WI38 (cell line): ENCODE data around the gene GALNTL6.

ENCODE experiments used
- H3K4me3 ChIP-seq: 2 replicates; pipeline ENCODE4 v1.5.1; 2011; ENCODE audit warnings: low read depth, mild to moderate bottlenecking, control low read depth, low read length
- TF ChIP-seq, protein P1 (sequence below): IDR thresholded peaks from 2 replicates; pipeline ENCODE4 v1.5.1; 2012; ENCODE audit warnings: low read depth, mild to moderate bottlenecking, control low read depth, low read length

Gene GALNTL6

DNA sequence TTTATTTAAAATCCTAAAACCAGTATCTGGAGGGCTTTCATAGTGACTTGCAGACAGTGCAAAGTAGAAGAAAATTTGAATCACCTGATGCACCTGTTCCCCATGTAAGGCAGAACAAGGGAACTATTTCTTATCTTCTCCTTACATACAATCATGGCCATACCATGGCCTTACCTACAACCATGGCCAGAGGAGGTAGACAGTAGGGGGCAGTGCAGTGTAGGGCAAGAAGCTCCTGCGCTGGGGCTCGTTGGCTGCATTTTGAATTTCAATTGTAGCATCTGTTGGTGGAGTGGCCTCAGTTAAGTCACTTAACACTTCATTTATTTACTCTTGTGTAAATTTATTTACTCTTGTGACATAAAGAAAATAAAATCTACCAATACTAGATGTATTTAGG lies 33.0 kb downstream of the GALNTL6 start:
- TF ChIP-seq, protein P1, sequence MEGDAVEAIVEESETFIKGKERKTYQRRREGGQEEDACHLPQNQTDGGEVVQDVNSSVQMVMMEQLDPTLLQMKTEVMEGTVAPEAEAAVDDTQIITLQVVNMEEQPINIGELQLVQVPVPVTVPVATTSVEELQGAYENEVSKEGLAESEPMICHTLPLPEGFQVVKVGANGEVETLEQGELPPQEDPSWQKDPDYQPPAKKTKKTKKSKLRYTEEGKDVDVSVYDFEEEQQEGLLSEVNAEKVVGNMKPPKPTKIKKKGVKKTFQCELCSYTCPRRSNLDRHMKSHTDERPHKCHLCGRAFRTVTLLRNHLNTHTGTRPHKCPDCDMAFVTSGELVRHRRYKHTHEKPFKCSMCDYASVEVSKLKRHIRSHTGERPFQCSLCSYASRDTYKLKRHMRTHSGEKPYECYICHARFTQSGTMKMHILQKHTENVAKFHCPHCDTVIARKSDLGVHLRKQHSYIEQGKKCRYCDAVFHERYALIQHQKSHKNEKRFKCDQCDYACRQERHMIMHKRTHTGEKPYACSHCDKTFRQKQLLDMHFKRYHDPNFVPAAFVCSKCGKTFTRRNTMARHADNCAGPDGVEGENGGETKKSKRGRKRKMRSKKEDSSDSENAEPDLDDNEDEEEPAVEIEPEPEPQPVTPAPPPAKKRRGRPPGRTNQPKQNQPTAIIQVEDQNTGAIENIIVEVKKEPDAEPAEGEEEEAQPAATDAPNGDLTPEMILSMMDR, result no peak
- no peak overlapping the region for H3K4me3 ChIP-seq

DNA sequence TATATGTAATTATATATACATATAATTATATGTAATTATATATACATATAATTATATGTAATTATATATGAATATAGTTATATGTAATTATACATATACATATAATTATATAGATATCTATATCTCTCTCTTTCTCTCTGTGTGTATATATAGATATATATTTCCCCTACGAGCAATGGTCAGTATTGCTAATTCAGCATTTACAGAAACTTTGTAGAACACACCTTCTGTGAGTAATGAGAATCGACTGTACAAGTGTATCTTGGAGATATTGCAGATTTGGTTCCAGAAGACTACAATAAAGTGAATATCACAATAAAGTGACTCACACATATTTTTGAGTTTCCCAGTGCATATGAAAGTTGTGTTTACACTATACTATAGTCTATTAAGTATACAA lies 33.7 kb downstream of the GALNTL6 start:
- TF ChIP-seq, protein P1, result no peak
- H3K4me3 ChIP-seq, result no peak overlapping the region

DNA sequence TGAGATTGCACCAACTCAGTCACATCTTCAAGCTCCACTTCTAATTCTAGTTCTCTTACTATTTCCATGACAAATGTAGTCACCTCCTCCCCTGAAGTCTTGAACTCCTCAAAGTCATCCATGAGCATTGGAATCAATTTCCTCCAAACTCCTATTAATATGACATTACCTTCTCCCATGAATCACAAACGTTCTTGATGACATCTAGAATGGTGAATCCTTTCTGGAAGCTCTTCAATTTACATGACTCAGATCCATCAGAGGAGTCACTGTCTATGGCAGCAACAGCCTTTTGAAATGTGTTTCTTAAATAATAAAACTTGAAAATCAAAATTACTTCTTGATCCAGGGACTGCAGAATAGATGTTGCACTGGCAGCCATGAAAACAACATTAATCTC lies 34.5 kb downstream of the GALNTL6 start:
- TF ChIP-seq, protein P1, result no peak
- no peak overlapping the region for H3K4me3 ChIP-seq

DNA sequence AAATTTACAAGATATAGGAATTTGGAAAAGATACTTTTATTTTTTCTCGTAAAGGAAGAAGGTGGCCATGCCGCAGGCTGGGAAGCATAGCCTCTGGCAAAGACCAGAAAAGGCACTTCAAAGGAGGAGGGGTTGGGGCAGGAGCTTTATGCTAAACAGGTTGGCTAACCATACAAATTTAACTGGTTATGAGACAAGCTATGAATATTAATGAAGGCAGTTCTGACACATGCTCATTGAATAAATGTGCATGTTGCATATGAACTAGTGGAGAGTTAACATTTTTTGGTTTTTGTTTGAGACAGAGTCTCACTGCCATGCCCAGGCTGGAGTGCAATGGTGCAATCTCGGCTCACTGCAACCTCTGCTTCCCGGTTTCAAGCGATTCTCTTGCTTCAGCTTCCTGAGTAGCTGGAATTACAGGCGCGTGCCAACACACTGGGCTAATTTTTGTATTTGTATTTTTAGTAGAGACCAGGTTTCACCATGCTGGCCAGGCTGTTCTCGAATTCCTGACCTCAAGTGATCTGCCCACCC lies 36.5 kb downstream of the GALNTL6 start:
- TF ChIP-seq, protein P1, result no peak
- no peak overlapping the region for H3K4me3 ChIP-seq

DNA sequence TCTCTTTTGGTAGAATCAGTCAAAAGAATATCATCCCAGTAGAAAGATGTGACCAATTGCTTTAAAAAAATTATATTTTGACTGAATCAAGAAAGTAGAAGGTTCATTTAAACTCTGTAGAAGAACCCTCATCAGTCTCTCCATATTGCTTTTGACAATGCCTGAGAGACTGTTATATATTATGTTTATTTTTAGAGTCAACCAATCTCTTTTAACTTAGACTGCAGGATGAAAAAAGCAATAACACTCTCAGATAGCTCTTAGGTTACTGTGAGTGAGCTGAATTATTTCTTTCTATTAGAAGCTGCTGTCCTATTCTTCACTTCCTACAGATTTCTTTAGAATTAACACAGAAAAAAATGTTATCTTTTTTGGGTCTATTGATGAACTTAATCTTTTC lies 38.1 kb downstream of the GALNTL6 start:
- TF ChIP-seq, protein P1, result no peak
- H3K4me3 ChIP-seq, result no peak overlapping the region

DNA sequence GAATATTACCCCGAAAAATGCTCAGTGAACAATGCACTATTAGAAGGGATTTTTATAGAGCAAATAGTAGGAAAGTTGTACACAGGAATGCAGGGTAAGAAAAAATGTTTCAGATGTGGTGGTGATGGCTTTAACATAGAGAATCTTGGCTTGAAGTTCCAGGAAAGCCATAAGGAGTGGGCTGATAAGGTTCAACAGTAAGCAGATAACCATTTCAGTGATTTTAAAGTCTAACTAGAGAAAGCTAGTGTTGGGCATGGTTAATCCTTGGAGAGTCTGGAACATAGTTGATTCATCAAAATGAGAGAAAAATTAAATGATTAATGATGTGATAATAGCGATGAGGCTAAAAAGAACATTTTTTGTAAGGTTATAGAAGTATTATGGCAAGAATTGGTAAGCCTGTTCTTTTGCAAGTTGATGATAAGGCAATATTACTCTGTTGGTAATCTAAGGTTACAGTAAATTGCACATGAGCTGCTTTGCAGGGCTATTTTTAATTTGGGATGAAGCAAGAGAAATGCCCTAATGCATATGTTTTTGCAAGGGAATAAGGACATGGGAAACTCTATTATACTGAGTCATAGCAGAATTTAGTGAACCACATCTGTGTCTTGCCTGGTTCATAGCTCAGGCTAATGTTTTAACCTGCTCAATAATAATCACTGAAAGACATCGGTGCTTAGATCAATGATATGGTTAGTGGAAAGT lies 44.3 kb downstream of the GALNTL6 start:
- no peak overlapping the region for H3K4me3 ChIP-seq
- TF ChIP-seq, protein P1, result no peak

DNA sequence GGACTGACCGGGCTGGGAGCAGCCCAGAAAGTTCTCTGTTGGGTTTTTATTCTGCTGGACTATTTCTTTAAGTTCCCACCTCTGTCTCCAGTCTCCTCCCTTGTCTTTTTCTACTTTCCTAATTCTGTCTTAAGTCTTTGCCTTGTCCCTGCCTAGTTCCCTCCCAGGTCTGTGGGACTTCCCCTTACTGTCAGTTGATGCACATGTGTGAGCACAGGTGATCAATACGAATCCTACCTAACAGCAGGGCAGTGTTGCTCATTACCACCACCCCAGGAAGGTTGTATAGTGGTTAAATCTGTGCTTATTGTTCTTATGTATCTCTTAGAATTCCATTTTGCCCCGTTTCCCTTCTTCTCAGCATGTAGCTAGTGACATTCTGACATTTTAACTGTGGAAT lies 62.1 kb downstream of the GALNTL6 start:
- TF ChIP-seq, protein P1, result no peak
- H3K4me3 ChIP-seq, result no peak overlapping the region
